GM12878 (cell line): ENCODE measurements around the gene MAMLD1.

ENCODE experiments used
- EZH2 ChIP-seq: IDR thresholded peaks from 2 replicates; pipeline ENCODE4 v1.6.1; 2012; ENCODE audit warnings: low read depth, mild to moderate bottlenecking, control low read depth, inconsistent platforms, low read length, borderline replicate concordance; ENCODE audit not compliant: control insufficient read depth
- NRF1 ChIP-seq: conservative IDR thresholded peaks from 2 replicates; pipeline ENCODE4 v1.6.1; 2011; ENCODE audit warnings: mild to moderate bottlenecking, low read depth, low read length, improper control_type of control experiment
- RFX5 ChIP-seq: IDR thresholded peaks from 2 replicates; pipeline ENCODE4 v1.6.1; 2011; ENCODE audit warnings: low read depth, low read length, improper control_type of control experiment
- ZNF217 ChIP-seq: fragments of 450-650 bp; IDR thresholded peaks from 2 replicates; pipeline ENCODE4 v1.6.1; 2017; ENCODE audit warnings: antibody characterized with exemption, mild to moderate bottlenecking
- ZNF274 ChIP-seq: IDR thresholded peaks from one replicate; pipeline ENCODE4 v1.8.0; 2011; ENCODE audit not compliant: insufficient read length, insufficient read depth
- TF ChIP-seq, protein P1 (sequence below): IDR thresholded peaks from 2 replicates; pipeline ENCODE4 v1.6.1; 2012; ENCODE audit warnings: low read length, inconsistent platforms
- TF ChIP-seq, protein P2 (sequence below), 3 experiments: IDR thresholded peaks in 2 of 3; conservative IDR thresholded peaks in 1 of 3; 2 replicates each; pipeline ENCODE4 v1.5.1; 2011; ENCODE audit warnings: low read depth in 3 of 3, low read length in 3 of 3, mild to moderate bottlenecking in 3 of 3, control low read depth in 2 of 3, moderate library complexity in 2 of 3, inconsistent platforms in 1 of 3, mixed read lengths in 1 of 3; ENCODE audit not compliant: control insufficient read depth in 2 of 3, insufficient read depth in 1 of 3; ENCODE audit errors: extremely low read depth in 1 of 3

DNA sequence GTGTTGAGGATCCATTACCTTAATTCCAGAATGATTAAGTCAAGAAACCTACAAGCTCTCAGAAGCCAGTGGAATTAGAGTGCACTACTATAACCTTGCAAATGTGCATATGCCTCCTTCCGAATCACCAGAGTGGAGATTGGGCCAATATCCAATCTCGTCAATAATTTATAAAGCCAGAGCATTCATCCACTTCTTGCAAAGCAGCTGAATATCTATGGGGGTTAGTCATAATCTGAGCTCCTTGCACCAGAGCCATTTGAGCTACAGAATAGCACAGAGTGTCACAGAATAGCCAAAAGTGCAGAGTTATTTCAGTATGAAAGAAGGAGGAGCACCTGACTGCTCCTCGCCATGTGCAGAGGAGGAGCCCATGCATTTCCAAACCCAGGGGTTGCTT is 136.1 kb downstream of the MAMLD1 start:
- TF ChIP-seq RFX5 (no peak), ZNF274 (no peak), ZNF217 (no peak), EZH2 (no peak), NRF1 (no peak)
- TF ChIP-seq, protein P1, sequence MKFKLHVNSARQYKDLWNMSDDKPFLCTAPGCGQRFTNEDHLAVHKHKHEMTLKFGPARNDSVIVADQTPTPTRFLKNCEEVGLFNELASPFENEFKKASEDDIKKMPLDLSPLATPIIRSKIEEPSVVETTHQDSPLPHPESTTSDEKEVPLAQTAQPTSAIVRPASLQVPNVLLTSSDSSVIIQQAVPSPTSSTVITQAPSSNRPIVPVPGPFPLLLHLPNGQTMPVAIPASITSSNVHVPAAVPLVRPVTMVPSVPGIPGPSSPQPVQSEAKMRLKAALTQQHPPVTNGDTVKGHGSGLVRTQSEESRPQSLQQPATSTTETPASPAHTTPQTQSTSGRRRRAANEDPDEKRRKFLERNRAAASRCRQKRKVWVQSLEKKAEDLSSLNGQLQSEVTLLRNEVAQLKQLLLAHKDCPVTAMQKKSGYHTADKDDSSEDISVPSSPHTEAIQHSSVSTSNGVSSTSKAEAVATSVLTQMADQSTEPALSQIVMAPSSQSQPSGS = no peak
- TF ChIP-seq, protein P2, sequence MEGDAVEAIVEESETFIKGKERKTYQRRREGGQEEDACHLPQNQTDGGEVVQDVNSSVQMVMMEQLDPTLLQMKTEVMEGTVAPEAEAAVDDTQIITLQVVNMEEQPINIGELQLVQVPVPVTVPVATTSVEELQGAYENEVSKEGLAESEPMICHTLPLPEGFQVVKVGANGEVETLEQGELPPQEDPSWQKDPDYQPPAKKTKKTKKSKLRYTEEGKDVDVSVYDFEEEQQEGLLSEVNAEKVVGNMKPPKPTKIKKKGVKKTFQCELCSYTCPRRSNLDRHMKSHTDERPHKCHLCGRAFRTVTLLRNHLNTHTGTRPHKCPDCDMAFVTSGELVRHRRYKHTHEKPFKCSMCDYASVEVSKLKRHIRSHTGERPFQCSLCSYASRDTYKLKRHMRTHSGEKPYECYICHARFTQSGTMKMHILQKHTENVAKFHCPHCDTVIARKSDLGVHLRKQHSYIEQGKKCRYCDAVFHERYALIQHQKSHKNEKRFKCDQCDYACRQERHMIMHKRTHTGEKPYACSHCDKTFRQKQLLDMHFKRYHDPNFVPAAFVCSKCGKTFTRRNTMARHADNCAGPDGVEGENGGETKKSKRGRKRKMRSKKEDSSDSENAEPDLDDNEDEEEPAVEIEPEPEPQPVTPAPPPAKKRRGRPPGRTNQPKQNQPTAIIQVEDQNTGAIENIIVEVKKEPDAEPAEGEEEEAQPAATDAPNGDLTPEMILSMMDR (IDR thresholded peaks at IDR 0.05 in 2 of 3, conservative IDR thresholded peaks at IDR 0.05 in 1 of 3; ENCODE audit: control insufficient read depth in 2 of 3, extremely low read depth in 1 of 3, insufficient read depth in 1 of 3, low read depth in 3 of 3, low read length in 3 of 3) = no peak
